H1 (cell line): ENCODE data around the gene ETFB. TPM values are rescaled to one million over a fixed set of nuclear protein-coding genes. Genes with fewer than 3 reads are reported as not detected.

Experiments used
- CTCF ChIA-PET: fragments of 300-600 bp; sonication (Branson Sonifier 250); formaldehyde crosslinking; loops from one replicate; lab custom pipeline; 2021; ENCODE audit not compliant: partially characterized antibody; lab: Charles Lee
- POLR2A ChIA-PET: fragments of 300-600 bp; sonication (Branson Sonifier 250); formaldehyde crosslinking; loops from one replicate; lab custom pipeline; 2021; ENCODE audit warnings: inconsistent platforms; ENCODE audit not compliant: partially characterized antibody; lab: Charles Lee
- DNase-seq, 2 experiments: peaks; one replicate each; pipeline versions ENCODE4 v3.0.0 to v3.0.0-alpha.2; 2010 to 2022; ENCODE audit warnings: low spot score in 2 of 2, low read depth in 1 of 2, mixed read lengths in 1 of 2
- FAIRE-seq: peaks from 2 replicates; lab custom pipeline; 2011; peaks lifted over from hg19 to GRCh38; lab: Jason Lieb, UNC
- H2AFZ ChIP-seq: 2 replicates; pipeline ENCODE4 v1.8.1; 2012; ENCODE audit warnings: low read length, inconsistent platforms
- H2AK5ac ChIP-seq: 2 replicates; pipeline ENCODE4 v1.6.1; 2013; ENCODE audit warnings: low read depth, low read length
- H2BK120ac ChIP-seq: replicated peaks from 2 replicates; pipeline ENCODE3; 2013; ENCODE audit warnings: low read depth, low read length, inconsistent platforms
- H2BK12ac ChIP-seq: 2 replicates; pipeline ENCODE4 v1.6.1; 2013; ENCODE audit warnings: low read depth, low read length
- H2BK15ac ChIP-seq: 2 replicates; pipeline ENCODE4 v1.6.1; 2013; ENCODE audit warnings: low read length
- H2BK20ac ChIP-seq: 2 replicates; pipeline ENCODE4 v1.6.1; 2013; ENCODE audit warnings: low read length
- H2BK5ac ChIP-seq: 2 replicates; pipeline ENCODE4 v1.6.1; 2013; ENCODE audit warnings: low read depth, low read length
- H3K14ac ChIP-seq: 2 replicates; pipeline ENCODE4 v1.6.1; 2013; ENCODE audit warnings: inconsistent platforms; ENCODE audit not compliant: insufficient read length
- H3K18ac ChIP-seq: 2 replicates; pipeline ENCODE4 v1.6.1; 2013; ENCODE audit warnings: low read length; ENCODE audit errors: extremely low read depth
- H3K23ac ChIP-seq: 2 replicates; pipeline ENCODE4 v1.6.1; 2013; ENCODE audit warnings: inconsistent platforms; ENCODE audit not compliant: insufficient read length
- H3K23me2 ChIP-seq: 2 replicates; pipeline ENCODE4 v1.6.1; 2013; ENCODE audit warnings: low read depth, low read length
- H3K27ac ChIP-seq: 2 replicates; pipeline ENCODE4 v1.6.1; 2011; ENCODE audit warnings: low read depth, low read length, inconsistent platforms
- H3K27me3 ChIP-seq, 4 experiments: replicated peaks in 1 of 4; 1 replicate in 1 of 4; 2 replicates in 3 of 4; pipeline versions ENCODE4 v1.6.1 to v1.8.1; 2011 to 2013; ENCODE audit warnings: low read length in 3 of 4, mild to moderate bottlenecking in 3 of 4, inconsistent platforms in 2 of 4, mixed read lengths in 2 of 4, moderate library complexity in 1 of 4; ENCODE audit not compliant: control insufficient read depth in 3 of 4, insufficient read depth in 3 of 4; ENCODE audit errors: extremely low read depth in 1 of 4
- H3K36me3 ChIP-seq, 4 experiments: 2 replicates each; pipeline versions ENCODE4 v1.6.1 to v1.8.1; 2011 to 2013; ENCODE audit warnings: mild to moderate bottlenecking in 4 of 4, low read length in 3 of 4, moderate library complexity in 2 of 4, control low read depth in 1 of 4, inconsistent platforms in 1 of 4; ENCODE audit not compliant: insufficient read depth in 4 of 4, control insufficient read depth in 2 of 4
- H3K4ac ChIP-seq: replicated peaks from 2 replicates; pipeline ENCODE3; 2013; ENCODE audit warnings: low read length, low read depth, mixed read lengths, inconsistent platforms; ENCODE audit not compliant: insufficient read length
- H3K4me1 ChIP-seq, 4 experiments: replicated peaks in 1 of 4; 1 replicate in 1 of 4; 2 replicates in 3 of 4; pipeline versions ENCODE4 v1.6.1 to v1.8.1; 2011 to 2013; ENCODE audit warnings: low read length in 3 of 4, inconsistent platforms in 2 of 4, mixed read lengths in 1 of 4; ENCODE audit not compliant: insufficient read depth in 4 of 4, control insufficient read depth in 3 of 4
- H3K4me2 ChIP-seq, 2 experiments: 2 replicates each; pipeline versions ENCODE4 v1.6.1 to v1.8.1; 2011 to 2013; ENCODE audit warnings: low read depth in 2 of 2, low read length in 2 of 2, control low read depth in 1 of 2, inconsistent platforms in 1 of 2, mild to moderate bottlenecking in 1 of 2; ENCODE audit not compliant: insufficient read depth in 1 of 2
- H3K4me3 ChIP-seq, 4 experiments: fragments of 200-600, 300-600 bp in 1 of 4; sonication (generic), shearing (Covaris generic), sonication (Bioruptor Twin) in 1 of 4; 2 replicates each; pipeline versions ENCODE4 v1.5.1 to v1.8.1; 2011 to 2016; ENCODE audit warnings: low read length in 4 of 4, low read depth in 3 of 4, control low read depth in 2 of 4, inconsistent platforms in 2 of 4, mild to moderate bottlenecking in 2 of 4, mixed read lengths in 1 of 4, moderate library complexity in 1 of 4; ENCODE audit not compliant: insufficient read depth in 2 of 4; ENCODE audit errors: extremely low read depth in 1 of 4
- H3K56ac ChIP-seq: replicated peaks from 2 replicates; pipeline ENCODE3; 2013; ENCODE audit warnings: low read depth, mild to moderate bottlenecking, mixed read lengths, low read length, inconsistent platforms; ENCODE audit not compliant: insufficient read length
- H3K79me1 ChIP-seq: 2 replicates; pipeline ENCODE4 v1.6.1; 2013; ENCODE audit warnings: low read depth, low read length, control low read depth
- H3K79me2 ChIP-seq, 2 experiments: 2 replicates each; pipeline versions ENCODE4 v1.6.1 to v1.8.1; 2012 to 2013; ENCODE audit warnings: low read length in 2 of 2, mild to moderate bottlenecking in 2 of 2, inconsistent platforms in 1 of 2; ENCODE audit not compliant: insufficient read depth in 2 of 2, control insufficient read depth in 1 of 2
- H3K9ac ChIP-seq, 4 experiments: replicated peaks in 1 of 4; 1 replicate in 1 of 4; 2 replicates in 3 of 4; pipeline versions ENCODE4 v1.6.1 to v1.8.1; 2011 to 2013; ENCODE audit warnings: low read depth in 3 of 4, low read length in 3 of 4, control low read depth in 2 of 4, mild to moderate bottlenecking in 2 of 4, moderate library complexity in 2 of 4, inconsistent platforms in 1 of 4; ENCODE audit errors: extremely low read depth in 1 of 4
- H3K9me3 ChIP-seq, 2 experiments: 2 replicates each; pipeline versions ENCODE4 v1.6.1 to v1.8.1; 2012 to 2013; ENCODE audit warnings: mild to moderate bottlenecking in 2 of 2, moderate library complexity in 2 of 2, control low read depth in 1 of 2, inconsistent platforms in 1 of 2, low read depth in 1 of 2, low read length in 1 of 2, mixed read lengths in 1 of 2; ENCODE audit not compliant: insufficient read depth in 2 of 2
- H4K20me1 ChIP-seq, 2 experiments: replicated peaks in 1 of 2; 2 replicates each; pipeline versions ENCODE3 to v1.8.1; 2011 to 2013; ENCODE audit warnings: inconsistent platforms in 2 of 2, low read length in 2 of 2, mild to moderate bottlenecking in 1 of 2; ENCODE audit not compliant: insufficient read depth in 2 of 2, control insufficient read depth in 1 of 2
- H4K5ac ChIP-seq: 2 replicates; pipeline ENCODE4 v1.6.1; 2013; ENCODE audit warnings: low read length, low read depth, mixed read lengths, inconsistent platforms; ENCODE audit not compliant: insufficient read length
- H4K8ac ChIP-seq: 2 replicates; pipeline ENCODE4 v1.8.0; 2013; ENCODE audit warnings: mild to moderate bottlenecking, moderate library complexity, low read length, inconsistent platforms; ENCODE audit not compliant: insufficient read depth; ENCODE audit errors: extremely low read depth
- H4K91ac ChIP-seq: replicated peaks from 2 replicates; pipeline ENCODE3; 2013; ENCODE audit warnings: low read length, mixed read lengths, inconsistent platforms; ENCODE audit not compliant: insufficient read length
- ASH2L ChIP-seq: fragments of 200-600, 300-600 bp; sonication (generic); IDR thresholded peaks from one replicate; pipeline ENCODE4 v1.7.1; 2017; ENCODE audit warnings: low read length
- POLR2A ChIP-seq, 2 experiments: IDR thresholded peaks; 1 replicate in 1 of 2; 2 replicates in 1 of 2; pipeline ENCODE4 v1.6.1; 2011; ENCODE audit warnings: low read depth in 2 of 2, low read length in 2 of 2, mild to moderate bottlenecking in 2 of 2; ENCODE audit errors: control extremely low read depth in 1 of 2
- RNF2 ChIP-seq: fragments of 200-900, 300-1000 bp; sonication (generic); IDR thresholded peaks from 2 replicates; pipeline ENCODE4 v1.7.1; 2016; ENCODE audit warnings: borderline replicate concordance, low read depth, mild to moderate bottlenecking, antibody characterized with exemption, low read length; ENCODE audit not compliant: poor library complexity, severe bottlenecking; ENCODE audit errors: missing control alignments
- SUZ12 ChIP-seq: fragments of 200-600 bp; sonication (generic); IDR thresholded peaks from 2 replicates; pipeline ENCODE4 v1.6.1; 2012; ENCODE audit warnings: mild to moderate bottlenecking, inconsistent platforms, low read length, moderate library complexity, mixed read lengths
- TAF7 ChIP-seq: optimal IDR thresholded peaks from 2 replicates; pipeline ENCODE3; 2011; ENCODE audit warnings: low read depth, mild to moderate bottlenecking, inconsistent platforms, low read length, moderate library complexity, borderline replicate concordance
- TBP ChIP-seq: IDR thresholded peaks from 2 replicates; pipeline ENCODE4 v1.6.1; 2011; ENCODE audit warnings: low read depth, low read length, improper control_type of control experiment
- TCF12 ChIP-seq: IDR thresholded peaks from 2 replicates; pipeline ENCODE4 v1.6.1; 2011; ENCODE audit warnings: low read depth, mild to moderate bottlenecking, low read length
- TEAD4 ChIP-seq: IDR thresholded peaks from 2 replicates; pipeline ENCODE4 v1.6.1; 2012; ENCODE audit warnings: low read depth, low read length, inconsistent platforms, mixed read lengths
- WGBS, 2 experiments: shearing (Covaris generic) in 1 of 2; methylation state at CpG; one replicate each; pipeline versions ENCODE4 v1.1.6 to v1.1.7; 2013 to 2015; ENCODE audit warnings: low lambda C conversion rate in 2 of 2, mixed read lengths in 2 of 2, inconsistent platforms in 1 of 2, low coverage in 1 of 2, missing lambda C conversion rate in 1 of 2; ENCODE audit not compliant: insufficient replicate concordance in 2 of 2, insufficient coverage in 1 of 2, insufficient read length in 1 of 2; ENCODE audit errors: extremely low coverage in 1 of 2, missing lambda C conversion rate in 1 of 2; 5-methylcytosine and 5-hydroxymethylcytosine counted together
- polyA plus RNA-seq, 7 experiments: library from polyadenylated mRNA; depleted of rRNA in 3 of 7; stranded (reverse) in 5 of 7; unstranded in 2 of 7; fragments of >200 nt in 5 of 7; fragments of 200-250 nt in 2 of 7; gene quantifications; 1 replicate in 5 of 7; 2 replicates in 1 of 7; 4 replicates in 1 of 7; pipeline versions ENCODE4 v1.2.1 to v1.2.3, GENCODE V29; 2011 to 2013; ENCODE audit warnings: missing spikeins in 2 of 7, mixed read lengths in 2 of 7
- total RNA-seq: library from RNA; stranded (reverse); fragmentation: NEBNext Ultra II Directional; extraction: Animal tissue kit (Norgen Biotek cat#: 25700); gene quantifications from 2 replicates; pipeline ENCODE4 v1.2.1, GENCODE V29; 2021

ETFB gene
- total and polyA plus RNA-seq, 2 of the 8 experiments (the other 6 are each of a cell fraction or from before 2014, with no cell fraction given), result 40.0 to 66.5 TPM

GRCh38 chr19:51371186-51371690, 5.0 kb upstream of the ETFB start:
- WGBS, 2 experiments, result 76% methylated on average over 8 of the region's 8 CpGs; no CpG with 5 or more reads in 1 of the 2 experiments
- no peaks in the 10 kb centered on the region for H4K20me1 ChIP-seq
- peaks cover 19% of the 10 kb centered on the region for H3K23me2 ChIP-seq
- no peak overlapping the region for H2BK15ac ChIP-seq
- no peak overlapping the region for H3K9ac ChIP-seq
- H3K27me3 ChIP-seq, result no peaks in the 10 kb centered on the region; a peak in 2 of 7 replicates
- no peak overlapping the region for H2BK12ac ChIP-seq
- no peak overlapping the region for H3K56ac ChIP-seq
- FAIRE-seq (no peak), DNase-seq (no peak)
- no peak overlapping the region for H2BK5ac ChIP-seq
- H2AFZ ChIP-seq, result no peak overlapping the region
- no peak overlapping the region for H3K18ac ChIP-seq
- no peaks in the 10 kb centered on the region for H3K36me3 ChIP-seq
- H3K14ac ChIP-seq, result no peak overlapping the region
- no peak overlapping the region for H3K23ac ChIP-seq
- H4K8ac ChIP-seq, result no peak overlapping the region
- ChIA-PET POLR2A (interaction anchor here (1.3 to 2.7 kb wide), 3 partner anchors 10 to 23 kb away, joined by 3 to 11 read pairs (median 5); partner anchors contain the start of gene C19orf84), CTCF (interaction anchor here (1.0 to 1.8 kb wide), 3 partner anchors 16 to 46 kb away, joined by 3 to 5 read pairs (median 4); partner anchors contain the start of genes C19orf84, LIM2 and SIGLEC10)
- H3K4me3 ChIP-seq, result no peak overlapping the region
- H2BK20ac ChIP-seq, result no peak overlapping the region
- no peak overlapping the region for H4K91ac ChIP-seq
- TF ChIP-seq TAF7, result no peak
- TF ChIP-seq TBP, result no peak
- no peak for TF ChIP-seq TCF12
- TF ChIP-seq RNF2, result no peak
- TF ChIP-seq POLR2A (IDR thresholded peaks at IDR 0.05; ENCODE audit: control extremely low read depth in 1 of 2, low read depth in 2 of 2, low read length in 2 of 2), result no peak
- TF ChIP-seq ASH2L, result no peak
- no peak for TF ChIP-seq SUZ12
- TF ChIP-seq TEAD4, result no peak
- H3K4ac ChIP-seq, result no peak overlapping the region
- H3K27ac ChIP-seq, result no peak overlapping the region
- peaks cover 0 to 9% (median 8%) of the 10 kb centered on the region in 4 experiments; a peak in 5 of 7 replicates for H3K4me1 ChIP-seq
- no peaks in the 10 kb centered on the region for H3K9me3 ChIP-seq
- H3K79me1 ChIP-seq, result no peaks in the 10 kb centered on the region
- no peak overlapping the region for H2BK120ac ChIP-seq
- H3K4me2 ChIP-seq, result no peak overlapping the region
- H2AK5ac ChIP-seq, result no peak overlapping the region
- H3K79me2 ChIP-seq, result no peaks in the 10 kb centered on the region
- no peak overlapping the region for H4K5ac ChIP-seq
